Measurements from ENCODE around the gene IKBKE. TPM values are rescaled to one million over a fixed set of nuclear protein-coding genes. Genes with fewer than 3 reads are reported as not detected.

IKBKE gene
- total and polyA plus RNA-seq, 2 of the 8 experiments (the other 6 are each of a cell fraction or from before 2014, with no cell fraction given): 8.6 to 12.0 TPM

GRCh38 chr1:206448471-206448870, 21.8 kb upstream of the IKBKE start:
- Histone ChIP-seq H3K23ac (ENCODE audit: insufficient read length) (no peak overlapping the region), H4K8ac (ENCODE audit: extremely low read depth, insufficient read depth, low read length) (no peak overlapping the region), H4K91ac (replicated peaks; ENCODE audit: insufficient read length, low read length) (no peak overlapping the region), H3K79me1 (ENCODE audit: low read depth, low read length) (no peaks in the 10 kb centered on the region; the same call in 1 of the 2 replicates), H3K9me3 (ENCODE audit: insufficient read depth in 2 of 2, low read depth in 1 of 2, low read length in 1 of 2) (no peaks in the 10 kb centered on the region), H3K23me2 (ENCODE audit: low read depth, low read length) (no peaks in the 10 kb centered on the region), H2BK5ac (ENCODE audit: low read depth, low read length) (no peak overlapping the region), H3K18ac (ENCODE audit: extremely low read depth, low read length) (no peak overlapping the region), H3K4me3 (ENCODE audit: extremely low read depth in 1 of 4, insufficient read depth in 2 of 4, low read depth in 3 of 4, low read length in 4 of 4) (no peak overlapping the region), H4K5ac (ENCODE audit: insufficient read length, low read depth, low read length) (no peak overlapping the region), H3K4me1 (replicated peaks in 1 of 4; ENCODE audit: control insufficient read depth in 3 of 4, insufficient read depth in 4 of 4, low read length in 3 of 4) (peaks cover 0 to 2% (median 0%) of the 10 kb centered on the region in 4 experiments; a peak in 1 of 7 replicates), H2BK15ac (ENCODE audit: low read length) (no peak overlapping the region), H4K20me1 (replicated peaks in 1 of 2; ENCODE audit: control insufficient read depth in 1 of 2, insufficient read depth in 2 of 2, low read length in 2 of 2) (no peaks in the 10 kb centered on the region), H3K9ac (replicated peaks in 1 of 4; ENCODE audit: extremely low read depth in 1 of 4, low read depth in 3 of 4, low read length in 3 of 4) (no peak overlapping the region), H3K4me2 (ENCODE audit: insufficient read depth in 1 of 2, low read depth in 2 of 2, low read length in 2 of 2) (no peak overlapping the region), H3K27me3 (replicated peaks in 1 of 4; ENCODE audit: control insufficient read depth in 3 of 4, extremely low read depth in 1 of 4, insufficient read depth in 3 of 4, low read length in 3 of 4) (no peaks in the 10 kb centered on the region), H3K27ac (ENCODE audit: low read depth, low read length) (no peak overlapping the region), H2BK20ac (ENCODE audit: low read length) (no peak overlapping the region), H3K14ac (ENCODE audit: insufficient read length) (no peak overlapping the region), H2AK5ac (ENCODE audit: low read depth, low read length) (no peak overlapping the region), H3K56ac (replicated peaks; ENCODE audit: insufficient read length, low read depth, low read length) (no peak overlapping the region), H3K4ac (replicated peaks; ENCODE audit: insufficient read length, low read depth, low read length) (no peak overlapping the region), H3K36me3 (ENCODE audit: control insufficient read depth in 2 of 4, insufficient read depth in 4 of 4, low read length in 3 of 4) (peaks cover 2 to 14% (median 8%) of the 10 kb centered on the region in 4 experiments; a peak in 6 of 8 replicates), H2BK12ac (ENCODE audit: low read depth, low read length) (no peak overlapping the region), H2AFZ (ENCODE audit: low read length) (no peak overlapping the region), H3K79me2 (ENCODE audit: control insufficient read depth in 1 of 2, insufficient read depth in 2 of 2, low read length in 2 of 2) (no peaks in the 10 kb centered on the region), H2BK120ac (replicated peaks; ENCODE audit: low read depth, low read length) (no peak overlapping the region)
- 87% methylated on average over 4 of the region's 4 CpGs; no CpG with 5 or more reads in 1 of the 2 experiments for WGBS, 2 experiments (ENCODE audit: extremely low coverage in 1 of 2, insufficient coverage in 1 of 2, insufficient read length in 1 of 2, insufficient replicate concordance in 2 of 2, low coverage in 1 of 2, low lambda C conversion rate in 2 of 2, missing lambda C conversion rate in 1 of 2)
- ChIA-PET POLR2A (ENCODE audit: partially characterized antibody) (no interaction called here), CTCF (ENCODE audit: partially characterized antibody) (no interaction called here)
- TF ChIP-seq GABPA (IDR thresholded peaks at IDR 0.05; ENCODE audit: borderline replicate concordance, insufficient read depth, low read length) (no peak), CHD2 (IDR thresholded peaks at IDR 0.05; ENCODE audit: low read length) (no peak), RFX5 (IDR thresholded peaks at IDR 0.05; ENCODE audit: borderline replicate concordance, low read depth, low read length) (no peak), PHF8 (conservative IDR thresholded peaks at IDR 0.05; ENCODE audit: low read depth, low read length) (no peak), MAFK (IDR thresholded peaks at IDR 0.05; ENCODE audit: low read depth, low read length) (no peak)
- no peak for FAIRE-seq
- no peak for DNase-seq (ENCODE audit: low read depth in 1 of 2, low spot score in 2 of 2)

Data from H1 (cell line).